Measurements from ENCODE around the gene DHRS11. TPM values are rescaled to one million over a fixed set of nuclear protein-coding genes. Genes with fewer than 3 reads are reported as not detected.

DHRS11 gene
- total and polyA plus RNA-seq, 2 of the 4 experiments (the other 2 are of a cell fraction), result 7.0 to 14.5 TPM

GRCh38 chr17:36614081-36614480 lies 22.4 kb downstream of the DHRS11 start:
- peaks cover 5% of the 10 kb centered on the region; the same call in 1 of the 2 replicates for H4K20me1 ChIP-seq (ENCODE audit: insufficient read depth, low read length)
- no peak overlapping the region for H4K8ac ChIP-seq (ENCODE audit: low read depth in 2 of 2, low read length in 2 of 2)
- peaks cover 4% of the 10 kb centered on the region; the same call in 1 of the 2 replicates for H3K27me3 ChIP-seq (ENCODE audit: control insufficient read depth, insufficient read depth, low read length)
- POLR2A ChIA-PET (ENCODE audit: unreplicated experiment), result no interaction called here
- no peak overlapping the region for H4K5ac ChIP-seq (ENCODE audit: low read depth, low read length)
- dilution Hi-C loops (cut with HindIII; ENCODE audit: low sequenced_read_pairs, unreplicated experiment), result no loop called here
- H2AK9ac ChIP-seq (replicated peaks; ENCODE audit: low read depth, low read length, poor library complexity), result no peak overlapping the region
- H3K4me2 ChIP-seq (ENCODE audit: low read depth, low read length), result no peak overlapping the region
- no peak overlapping the region for H2BK20ac ChIP-seq (ENCODE audit: low read depth, low read length)
- H2BK15ac ChIP-seq (ENCODE audit: low read depth, low read length), result no peak overlapping the region
- H3K9me1 ChIP-seq (ENCODE audit: insufficient read depth, low read length), result peaks cover 12% of the 10 kb centered on the region; the same call in 1 of the 2 replicates
- no peak overlapping the region for H3K27ac ChIP-seq (ENCODE audit: insufficient read depth, low read length)
- CTCF ChIA-PET, result interaction anchor here (1.2 kb wide), 1 partner anchor 11 kb away, joined by 3 read pairs; no protein-coding TSS in a partner anchor
- H3K4me1 ChIP-seq (ENCODE audit: control insufficient read depth, insufficient read depth, low read length), result no peaks in the 10 kb centered on the region
- ATAC-seq (ENCODE audit: low read depth) (no peak), DNase-seq (no peak)
- H3K23ac ChIP-seq (ENCODE audit: low read depth, low read length), result no peak overlapping the region
- no peak overlapping the region for H2AK5ac ChIP-seq (ENCODE audit: low read depth, low read length)
- TF ChIP-seq BHLHE40 (IDR thresholded peaks at IDR 0.05; ENCODE audit: low read depth, low read length) (no peak), CHD1 (IDR thresholded peaks at IDR 0.05; ENCODE audit: low read depth, low read length) (no peak), SMC3 (IDR thresholded peaks at IDR 0.05; ENCODE audit: low read depth, low read length) (no peak), RAD21 (IDR thresholded peaks at IDR 0.05; ENCODE audit: low read length) (no peak), MAZ (IDR thresholded peaks at IDR 0.05; ENCODE audit: borderline replicate concordance, low read depth, low read length) (no peak), MAFK (IDR thresholded peaks at IDR 0.05; ENCODE audit: low read depth, low read length) (no peak), RFX5 (IDR thresholded peaks at IDR 0.05; ENCODE audit: low read depth, low read length) (no peak), RCOR1 (IDR thresholded peaks at IDR 0.05; ENCODE audit: insufficient replicate concordance, low read length) (no peak), CTCF (conservative IDR thresholded peaks at IDR 0.05; ENCODE audit: low read depth, low read length) (no peak), CEBPB (IDR thresholded peaks at IDR 0.05; ENCODE audit: low read depth, low read length) (no peak), MXI1 (IDR thresholded peaks at IDR 0.05; ENCODE audit: borderline replicate concordance, low read depth, low read length) (no peak), NFE2L2 (IDR thresholded peaks at IDR 0.05; ENCODE audit: low read depth, low read length) (no peak), FOS (IDR thresholded peaks at IDR 0.05; ENCODE audit: low read depth, low read length) (no peak), POLR2A (IDR thresholded peaks at IDR 0.05; ENCODE audit: low read depth, low read length) (no peak)
- TF ChIP-seq, protein P1, sequence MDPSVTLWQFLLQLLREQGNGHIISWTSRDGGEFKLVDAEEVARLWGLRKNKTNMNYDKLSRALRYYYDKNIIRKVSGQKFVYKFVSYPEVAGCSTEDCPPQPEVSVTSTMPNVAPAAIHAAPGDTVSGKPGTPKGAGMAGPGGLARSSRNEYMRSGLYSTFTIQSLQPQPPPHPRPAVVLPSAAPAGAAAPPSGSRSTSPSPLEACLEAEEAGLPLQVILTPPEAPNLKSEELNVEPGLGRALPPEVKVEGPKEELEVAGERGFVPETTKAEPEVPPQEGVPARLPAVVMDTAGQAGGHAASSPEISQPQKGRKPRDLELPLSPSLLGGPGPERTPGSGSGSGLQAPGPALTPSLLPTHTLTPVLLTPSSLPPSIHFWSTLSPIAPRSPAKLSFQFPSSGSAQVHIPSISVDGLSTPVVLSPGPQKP (IDR thresholded peaks at IDR 0.05; ENCODE audit: borderline replicate concordance, low read depth, low read length), result no peak
- TF ChIP-seq, protein P2, sequence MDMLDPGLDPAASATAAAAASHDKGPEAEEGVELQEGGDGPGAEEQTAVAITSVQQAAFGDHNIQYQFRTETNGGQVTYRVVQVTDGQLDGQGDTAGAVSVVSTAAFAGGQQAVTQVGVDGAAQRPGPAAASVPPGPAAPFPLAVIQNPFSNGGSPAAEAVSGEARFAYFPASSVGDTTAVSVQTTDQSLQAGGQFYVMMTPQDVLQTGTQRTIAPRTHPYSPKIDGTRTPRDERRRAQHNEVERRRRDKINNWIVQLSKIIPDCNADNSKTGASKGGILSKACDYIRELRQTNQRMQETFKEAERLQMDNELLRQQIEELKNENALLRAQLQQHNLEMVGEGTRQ (IDR thresholded peaks at IDR 0.05; ENCODE audit: low read depth, low read length), result no peak
- no peak overlapping the region for H3K18ac ChIP-seq (ENCODE audit: low read depth, low read length)
- intact Hi-C loops (cut with micrococcal nuclease), result no loop called here
- H3K79me1 ChIP-seq (ENCODE audit: low read depth in 1 of 2, low read length in 2 of 2), result no peaks in the 10 kb centered on the region
- H3K4me3 ChIP-seq (ENCODE audit: insufficient read depth, low read depth, low read length), result no peak overlapping the region
- H3K56ac ChIP-seq (ENCODE audit: extremely low read depth, insufficient read depth, low read length), result no peak overlapping the region
- H3K36me3 ChIP-seq (ENCODE audit: control insufficient read depth, insufficient read depth, low read length), result no peaks in the 10 kb centered on the region
- H2BK120ac ChIP-seq (ENCODE audit: low read depth, low read length), result no peak overlapping the region
- 83% methylated on average over 2 of the region's 7 CpGs; no CpG with 5 or more reads in 1 of the 2 experiments for WGBS, 2 experiments (ENCODE audit: extremely low coverage in 2 of 2, insufficient read length in 1 of 2)
- BruUV-seq (replicated peaks), result no TSS peak
- H3K4ac ChIP-seq (ENCODE audit: low read depth, low read length), result no peak overlapping the region
- no peak overlapping the region for H4K91ac ChIP-seq (ENCODE audit: insufficient read depth, low read depth, low read length)
- H2BK5ac ChIP-seq (ENCODE audit: low read depth, low read length, poor library complexity, severe bottlenecking), result no peak overlapping the region
- H3K9me3 ChIP-seq (ENCODE audit: control insufficient read depth, insufficient read depth, low read length), result no peaks in the 10 kb centered on the region
- no peak overlapping the region for H3K14ac ChIP-seq (replicated peaks; ENCODE audit: low read depth, low read length)
- in situ Hi-C loops (cut with MboI; ENCODE audit: low sequenced_read_pairs), result no loop called here
- H2AFZ ChIP-seq (replicated peaks; ENCODE audit: low read length, poor library complexity), result no peak overlapping the region
- H3K9ac ChIP-seq (ENCODE audit: low read depth, low read length), result no peak overlapping the region
